Lower leg skin (tissue), 4 donors: ENCODE data around the gene PDE8A. TPM values are rescaled to one million over a fixed set of nuclear protein-coding genes. Genes with fewer than 3 reads are reported as not detected.

Experiments used
- DNase-seq, 2 donors: peaks; one replicate each; pipeline ENCODE4 v3.0.0-alpha.2; 2019; ENCODE audit warnings: low spot score in 2 of 2
- H3K4me3 ChIP-seq: fragments of 200-600 bp; sonication (generic); 2 replicates; pipeline ENCODE4 v1.5.1; 2017; ENCODE audit warnings: mild to moderate bottlenecking, low read depth; ENCODE audit not compliant: poor library complexity, severe bottlenecking
- CTCF ChIP-seq, 3 donors: fragments of 450-650 bp; IDR thresholded peaks; one replicate each; pipeline ENCODE4 v1.5.1; 2016; ENCODE audit warnings: antibody characterized with exemption in 3 of 3, mild to moderate bottlenecking in 3 of 3, moderate library complexity in 2 of 3
- POLR2A ChIP-seq, 2 donors: fragments of 450-650 bp; IDR thresholded peaks; one replicate each; pipeline ENCODE4 v1.6.1; 2016 to 2017; ENCODE audit warnings: antibody characterized with exemption in 2 of 2, mild to moderate bottlenecking in 1 of 2, moderate library complexity in 1 of 2
- WGBS, 2 donors: methylation state at CpG; one replicate each; pipeline ENCODE4 v1.1.5; 2018; 5-methylcytosine and 5-hydroxymethylcytosine counted together
- intact Hi-C: fragments of 100-400 bp; cut with DNase I; formaldehyde crosslinking; loops from one replicate; pipeline ENCODE4 v1.15.0; 2023; ENCODE audit warnings: low total_unique reads
- total RNA-seq, 4 donors: library from RNA; depleted of rRNA; stranded (reverse); fragments of >200 nt; gene quantifications; one replicate each; pipeline ENCODE4 v1.1.0, GENCODE V29; 2016

The PDE8A gene
- total RNA-seq, 4 donors from 2014 or later: 14.7 to 23.1 (median 19.4) TPM

- WGBS, 2 donors: 80 to 86% methylated on average over 16 of the region's 16 CpGs
- DNase-seq: peak in 1 of 2 donors; percentile 69
- TF ChIP-seq CTCF (IDR thresholded peaks at IDR 0.05) (no peak), POLR2A (IDR thresholded peaks at IDR 0.05) (no peak)
- no peak overlapping the region for H3K4me3 ChIP-seq
- intact Hi-C loops: no loop called here
Observed at GRCh38 chr15:84973492-84974460, 7.9 kb upstream of the PDE8A start.

GRCh38 chr15:84975871-84976351 is 5.7 kb upstream of the PDE8A start:
- no peak for TF ChIP-seq POLR2A (IDR thresholded peaks at IDR 0.05)
- no peak for TF ChIP-seq CTCF (IDR thresholded peaks at IDR 0.05)
- peak in 1 of 2 donors; percentile 74 for DNase-seq
- intact Hi-C loops: no loop called here
- H3K4me3 ChIP-seq: no peak overlapping the region
- 68 to 77% methylated on average over 5 of the region's 5 CpGs for WGBS, 2 donors

- no peak for TF ChIP-seq CTCF (IDR thresholded peaks at IDR 0.05)
- TF ChIP-seq POLR2A (IDR thresholded peaks at IDR 0.05): no peak
- 96 to 98% methylated on average over 10 of the region's 10 CpGs for WGBS, 2 donors
- intact Hi-C loops: no loop called here
- no peak for DNase-seq
- H3K4me3 ChIP-seq: no peak overlapping the region
Observed at GRCh38 chr15:84976746-84977345, 4.8 kb upstream of the PDE8A start.

GRCh38 chr15:84979651-84980050 is 2.0 kb upstream of the PDE8A start:
- TF ChIP-seq POLR2A (IDR thresholded peaks at IDR 0.05) (no peak), CTCF (IDR thresholded peaks at IDR 0.05) (no peak)
- WGBS, 2 donors: 34 to 46% methylated on average over 16 of the region's 16 CpGs
- no peak overlapping the region for H3K4me3 ChIP-seq
- DNase-seq: no peak
- intact Hi-C loops: no loop called here

GRCh38 chr15:84980196-84981053 is 1.2 kb upstream of the PDE8A start:
- DNase-seq: peak; percentile 78 to 98
- TF ChIP-seq POLR2A (IDR thresholded peaks at IDR 0.05): no peak
- no peak for TF ChIP-seq CTCF (IDR thresholded peaks at IDR 0.05)
- intact Hi-C loops: no loop called here
- peak overlapping the region; percentile 65 for H3K4me3 ChIP-seq
- WGBS, 2 donors: 1 to 2% methylated on average over 22 to 41 of the region's 66 CpGs
